Thyroid gland (tissue), 4 donors: Measurements from ENCODE around the gene IPMK.

Experiments
- POLR2A ChIP-seq, 2 donors: fragments of 450-650 bp; IDR thresholded peaks; one replicate each; pipeline ENCODE4 v1.6.1; 2017; ENCODE audit warnings: antibody characterized with exemption in 2 of 2, mild to moderate bottlenecking in 2 of 2, moderate library complexity in 1 of 2
- TF ChIP-seq, protein P1 (sequence below), 6 experiments: fragments of 200-600 bp in 3 of 6; fragments of 450-650 bp in 3 of 6; sonication (generic) in 3 of 6; IDR thresholded peaks; one replicate each; pipeline ENCODE4 v1.5.1; 2016 to 2019; ENCODE audit warnings: antibody characterized with exemption in 6 of 6, mild to moderate bottlenecking in 2 of 6, inconsistent platforms in 1 of 6, moderate library complexity in 1 of 6

DNA sequence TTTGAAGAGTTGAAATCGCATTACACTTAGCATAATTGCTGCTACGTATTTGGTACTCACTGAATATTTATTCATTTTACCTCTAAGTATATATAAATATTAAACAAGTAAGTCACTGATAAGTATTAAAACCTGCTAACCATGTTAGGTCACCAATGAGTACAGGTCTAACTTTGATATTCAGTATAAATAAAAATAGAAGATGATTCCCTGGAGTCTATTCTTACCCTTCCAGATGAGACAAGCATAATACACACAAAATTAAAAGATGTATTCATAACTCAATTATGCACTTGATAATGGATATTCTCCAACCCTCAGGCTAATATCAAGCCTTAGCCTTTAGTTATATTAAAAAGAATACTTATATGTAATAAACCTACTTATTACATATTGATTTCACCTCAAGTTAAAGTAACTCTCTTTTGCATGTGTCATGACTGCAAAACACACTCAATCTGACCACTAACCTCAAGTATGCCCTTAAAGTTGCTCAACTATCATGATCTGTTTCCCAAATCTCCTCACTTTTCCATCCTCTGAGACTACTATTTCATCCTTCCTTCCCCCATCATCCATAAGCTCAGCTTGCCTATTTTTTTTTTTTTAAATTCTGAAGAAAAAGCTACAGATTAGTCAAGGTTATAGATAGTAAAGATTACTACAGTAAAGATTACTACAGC is 46.8 kb downstream of the IPMK start:
- TF ChIP-seq, protein P1, sequence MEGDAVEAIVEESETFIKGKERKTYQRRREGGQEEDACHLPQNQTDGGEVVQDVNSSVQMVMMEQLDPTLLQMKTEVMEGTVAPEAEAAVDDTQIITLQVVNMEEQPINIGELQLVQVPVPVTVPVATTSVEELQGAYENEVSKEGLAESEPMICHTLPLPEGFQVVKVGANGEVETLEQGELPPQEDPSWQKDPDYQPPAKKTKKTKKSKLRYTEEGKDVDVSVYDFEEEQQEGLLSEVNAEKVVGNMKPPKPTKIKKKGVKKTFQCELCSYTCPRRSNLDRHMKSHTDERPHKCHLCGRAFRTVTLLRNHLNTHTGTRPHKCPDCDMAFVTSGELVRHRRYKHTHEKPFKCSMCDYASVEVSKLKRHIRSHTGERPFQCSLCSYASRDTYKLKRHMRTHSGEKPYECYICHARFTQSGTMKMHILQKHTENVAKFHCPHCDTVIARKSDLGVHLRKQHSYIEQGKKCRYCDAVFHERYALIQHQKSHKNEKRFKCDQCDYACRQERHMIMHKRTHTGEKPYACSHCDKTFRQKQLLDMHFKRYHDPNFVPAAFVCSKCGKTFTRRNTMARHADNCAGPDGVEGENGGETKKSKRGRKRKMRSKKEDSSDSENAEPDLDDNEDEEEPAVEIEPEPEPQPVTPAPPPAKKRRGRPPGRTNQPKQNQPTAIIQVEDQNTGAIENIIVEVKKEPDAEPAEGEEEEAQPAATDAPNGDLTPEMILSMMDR (IDR thresholded peaks at IDR 0.05) = no peak
- no peak for TF ChIP-seq POLR2A (IDR thresholded peaks at IDR 0.05)
